ENCODE measurements around the gene HPSE2.

HPSE2 gene

GRCh38 chr10:98433371-98433770, 802.3 kb downstream of the HPSE2 start:
- TF ChIP-seq CTCF (conservative IDR thresholded peaks at IDR 0.05) (no peak), ZFX (IDR thresholded peaks at IDR 0.05) (no peak)
- no peak overlapping the region for H3K27ac ChIP-seq

- no peak for TF ChIP-seq ZFX (IDR thresholded peaks at IDR 0.05)
- no peak for TF ChIP-seq CTCF (conservative IDR thresholded peaks at IDR 0.05)
These were observed 803.3 kb downstream of the HPSE2 start for GRCh38 chr10:98432330-98432729.

GRCh38 chr10:98431016-98431415, 804.6 kb downstream of the HPSE2 start:
- H3K27ac ChIP-seq = no peak overlapping the region
- TF ChIP-seq ZFX (IDR thresholded peaks at IDR 0.05) (no peak), CTCF (conservative IDR thresholded peaks at IDR 0.05) (no peak)

More at GRCh38 chr10:98432330-98432729, 803.3 kb downstream of the HPSE2 start:
- H3K27ac ChIP-seq = no peak overlapping the region

- H3K27ac ChIP-seq = no peak overlapping the region
- TF ChIP-seq ZFX (IDR thresholded peaks at IDR 0.05) (no peak), CTCF (conservative IDR thresholded peaks at IDR 0.05) (no peak)
These were observed 805.2 kb downstream of the HPSE2 start for GRCh38 chr10:98430427-98430826.

GRCh38 chr10:98429320-98430072, 806.2 kb downstream of the HPSE2 start:
- TF ChIP-seq CTCF (conservative IDR thresholded peaks at IDR 0.05) (no peak), ZFX (IDR thresholded peaks at IDR 0.05) (no peak)

GRCh38 chr10:98427011-98427515, 808.6 kb downstream of the HPSE2 start:
- no peak overlapping the region for H3K27ac ChIP-seq
- TF ChIP-seq CTCF (conservative IDR thresholded peaks at IDR 0.05) = no peak
- no peak for TF ChIP-seq ZFX (IDR thresholded peaks at IDR 0.05)

More at GRCh38 chr10:98429320-98430072, 806.2 kb downstream of the HPSE2 start:
- no peak overlapping the region for H3K27ac ChIP-seq

GRCh38 chr10:98425511-98426352, 809.9 kb downstream of the HPSE2 start:
- TF ChIP-seq ZFX (IDR thresholded peaks at IDR 0.05) (no peak), CTCF (conservative IDR thresholded peaks at IDR 0.05) (peak; percentile 91)
- H3K27ac ChIP-seq = no peak overlapping the region

Measured in C4-2B (cell line).